ENCODE data around the gene AMFR.
"Not testable (repeated sequence)": the region's sequence is repeated elsewhere in the genome, so short reads cannot be mapped to it uniquely, and the experiment has no call there.

Gene AMFR

DNA sequence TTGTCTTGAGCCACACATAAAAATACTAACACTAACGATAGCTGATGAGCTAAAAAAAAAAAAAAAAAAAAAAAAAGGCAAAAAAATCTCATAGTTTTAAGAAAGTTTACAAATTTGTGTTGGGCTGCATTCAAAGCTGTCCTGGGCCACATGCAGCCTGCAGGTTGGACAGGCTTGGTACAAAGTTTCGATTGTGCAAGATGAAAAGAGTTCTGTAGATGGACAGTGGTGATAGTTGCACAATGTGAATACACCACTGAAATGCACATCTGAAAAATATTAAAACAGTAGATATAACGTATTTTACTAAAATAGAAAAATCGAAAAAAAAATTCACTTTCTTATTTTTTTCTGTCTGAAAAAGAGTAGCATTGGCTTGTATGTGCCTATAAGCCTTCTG, 42.9 kb downstream of the AMFR start:
- DNase-seq (ENCODE audit: low read depth) = no peak
- TF ChIP-seq, protein P1, sequence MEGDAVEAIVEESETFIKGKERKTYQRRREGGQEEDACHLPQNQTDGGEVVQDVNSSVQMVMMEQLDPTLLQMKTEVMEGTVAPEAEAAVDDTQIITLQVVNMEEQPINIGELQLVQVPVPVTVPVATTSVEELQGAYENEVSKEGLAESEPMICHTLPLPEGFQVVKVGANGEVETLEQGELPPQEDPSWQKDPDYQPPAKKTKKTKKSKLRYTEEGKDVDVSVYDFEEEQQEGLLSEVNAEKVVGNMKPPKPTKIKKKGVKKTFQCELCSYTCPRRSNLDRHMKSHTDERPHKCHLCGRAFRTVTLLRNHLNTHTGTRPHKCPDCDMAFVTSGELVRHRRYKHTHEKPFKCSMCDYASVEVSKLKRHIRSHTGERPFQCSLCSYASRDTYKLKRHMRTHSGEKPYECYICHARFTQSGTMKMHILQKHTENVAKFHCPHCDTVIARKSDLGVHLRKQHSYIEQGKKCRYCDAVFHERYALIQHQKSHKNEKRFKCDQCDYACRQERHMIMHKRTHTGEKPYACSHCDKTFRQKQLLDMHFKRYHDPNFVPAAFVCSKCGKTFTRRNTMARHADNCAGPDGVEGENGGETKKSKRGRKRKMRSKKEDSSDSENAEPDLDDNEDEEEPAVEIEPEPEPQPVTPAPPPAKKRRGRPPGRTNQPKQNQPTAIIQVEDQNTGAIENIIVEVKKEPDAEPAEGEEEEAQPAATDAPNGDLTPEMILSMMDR (conservative IDR thresholded peaks at IDR 0.05; ENCODE audit: low read depth, low read length) = no peak

DNA sequence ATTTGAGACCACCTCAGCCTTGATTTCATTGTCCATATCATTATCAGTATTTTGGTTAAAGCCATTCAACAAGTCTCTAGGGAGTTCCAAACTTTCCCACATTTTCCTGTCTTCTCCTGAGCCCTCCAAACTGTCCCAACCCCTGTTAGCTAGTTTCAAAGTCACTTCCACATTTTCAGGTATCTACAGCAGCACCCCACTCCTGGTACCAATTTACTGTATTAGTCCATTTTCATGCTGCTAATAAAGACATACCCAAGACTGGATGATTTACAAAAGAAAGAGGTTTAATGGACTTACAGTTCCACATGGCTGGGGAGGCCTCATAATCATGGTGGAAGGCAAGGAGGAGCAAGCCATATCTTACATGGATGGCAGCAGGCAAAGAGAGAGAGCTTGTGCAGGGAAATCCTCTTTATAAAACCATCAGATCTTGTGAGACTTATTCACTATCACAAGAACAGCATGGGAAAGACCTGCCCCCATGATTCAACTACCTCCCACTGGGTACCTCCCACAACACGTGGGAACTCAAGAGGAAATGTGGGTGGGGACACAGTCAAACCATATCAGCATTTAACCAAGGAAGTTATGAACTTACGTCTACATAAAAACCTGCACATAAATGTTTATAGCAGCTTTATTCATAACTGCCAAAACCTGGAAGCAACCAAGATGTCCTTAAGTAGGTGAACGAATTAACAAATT, 44.4 kb downstream of the AMFR start:
- not testable (repeated sequence) for H3K4me3 ChIP-seq (ENCODE audit: low read length)

More for the DNA sequence above, 42.9 kb downstream of the AMFR start:
- H3K4me3 ChIP-seq (ENCODE audit: low read length) = no peak overlapping the region

DNA sequence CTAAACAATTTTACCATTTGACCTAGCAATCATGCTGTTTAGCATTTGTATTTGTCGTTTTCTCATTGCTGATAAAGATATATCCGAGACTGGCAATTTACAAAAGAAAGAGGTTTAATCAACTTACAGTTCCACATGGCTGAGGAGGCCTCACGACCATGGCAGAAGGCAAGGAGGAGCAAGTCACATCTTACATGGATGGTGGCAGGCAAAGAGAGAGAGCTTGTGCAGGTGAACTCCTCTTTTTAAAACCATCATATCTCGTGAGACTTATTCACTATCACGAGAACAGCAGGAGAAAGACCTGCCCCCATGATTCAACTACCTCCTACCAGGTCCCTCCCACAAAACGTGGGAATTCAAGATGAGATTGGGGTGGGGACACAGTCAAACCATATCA, 46.3 kb downstream of the AMFR start:
- DNase-seq (ENCODE audit: low read depth); H3K4me3 ChIP-seq (ENCODE audit: low read length): not testable (repeated sequence)

More for the DNA sequence above, 44.4 kb downstream of the AMFR start:
- DNase-seq (ENCODE audit: low read depth) = not testable (repeated sequence)

DNA sequence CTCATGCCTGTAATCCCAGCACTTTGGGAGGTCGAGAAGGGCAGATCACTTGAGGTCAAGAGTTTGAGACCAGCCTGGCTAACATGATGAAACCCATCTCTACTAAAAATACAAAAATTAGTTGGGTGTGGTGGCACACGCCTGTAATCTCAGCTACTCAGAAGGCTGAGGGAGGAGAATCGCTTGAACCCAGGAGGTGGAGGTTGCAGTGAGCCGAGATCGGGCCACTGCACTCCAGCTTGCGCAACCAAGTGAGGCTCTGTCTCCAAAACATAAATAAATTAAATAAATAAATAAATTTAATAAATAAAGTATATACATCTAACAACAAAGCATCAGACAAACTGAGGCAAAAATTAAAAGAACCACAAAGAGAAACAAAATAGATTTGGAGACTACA, 49.6 kb downstream of the AMFR start:
- DNase-seq (ENCODE audit: low read depth); H3K4me3 ChIP-seq (ENCODE audit: low read length): not testable (repeated sequence)

DNA sequence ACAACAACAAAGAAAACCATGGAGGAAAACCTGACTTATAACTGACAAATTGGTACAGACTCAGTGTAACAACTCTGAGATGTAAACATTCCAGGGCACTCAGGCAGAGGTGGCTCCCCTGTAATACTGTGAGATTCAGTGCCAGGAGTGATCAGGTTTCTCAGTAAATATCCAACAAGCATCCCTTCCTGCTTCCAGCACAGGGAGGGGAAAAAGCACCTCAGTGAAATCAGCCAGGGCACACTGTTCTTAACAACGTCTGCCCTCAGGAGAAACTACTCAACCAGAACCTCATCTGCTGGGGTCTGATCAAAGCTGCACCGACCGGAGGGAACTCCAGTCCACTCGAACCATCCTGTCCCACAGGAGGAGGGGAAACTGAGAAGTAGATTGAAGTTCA, 52.3 kb downstream of the AMFR start:
- DNase-seq (ENCODE audit: low read depth) = no peak
- TF ChIP-seq, protein P1 (conservative IDR thresholded peaks at IDR 0.05; ENCODE audit: low read depth, low read length) = no peak
- no peak overlapping the region for H3K4me3 ChIP-seq (ENCODE audit: low read length)

DNA sequence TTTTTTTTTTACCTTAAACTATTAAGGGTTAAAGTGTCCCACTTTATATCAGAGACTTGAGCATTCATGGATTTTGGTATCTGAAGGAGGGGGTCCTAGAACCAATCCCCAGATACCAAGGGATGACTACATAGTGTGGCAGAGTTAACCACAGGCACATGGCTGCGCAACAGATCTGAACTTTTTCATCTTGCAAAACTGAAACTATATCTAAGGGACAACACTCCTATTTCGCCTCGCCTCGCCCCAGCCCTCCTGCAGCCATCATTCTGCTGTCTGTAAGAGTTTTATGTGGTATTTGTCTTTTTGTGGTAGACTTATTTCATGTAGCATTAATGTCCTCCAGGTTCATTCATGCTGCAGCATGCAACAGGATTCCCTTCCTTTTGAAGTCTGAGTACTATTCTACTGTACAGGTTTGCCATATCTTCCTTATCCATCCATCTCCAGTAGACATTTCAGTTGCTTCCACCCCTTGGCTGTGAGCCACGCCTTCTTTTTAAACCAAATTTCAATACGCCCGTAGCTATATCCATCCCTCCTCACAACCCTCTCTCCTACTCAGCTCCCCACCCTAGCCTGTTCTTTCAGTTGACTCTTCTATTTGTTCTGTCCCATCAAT, 53.2 kb downstream of the AMFR start:
- DNase-seq (ENCODE audit: low read depth) = no peak
- H3K4me3 ChIP-seq (ENCODE audit: low read length) = no peak overlapping the region
- TF ChIP-seq, protein P1 (conservative IDR thresholded peaks at IDR 0.05; ENCODE audit: low read depth, low read length) = no peak

DNA sequence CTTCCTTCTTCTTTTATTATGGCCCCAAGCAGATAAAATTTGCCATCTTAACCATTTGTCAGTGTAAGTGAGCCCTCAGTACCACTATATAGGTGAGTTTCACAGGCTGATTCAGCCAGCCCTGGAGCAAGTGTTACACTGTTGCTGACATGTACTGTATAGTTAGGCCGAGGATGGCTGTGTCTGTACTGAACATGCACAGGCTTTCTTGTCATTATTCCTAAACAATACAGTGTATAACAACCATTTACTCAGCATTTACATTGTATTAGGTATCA, 53.7 kb downstream of the AMFR start:
- TF ChIP-seq, protein P1 (conservative IDR thresholded peaks at IDR 0.05; ENCODE audit: low read depth, low read length) = no peak
- DNase-seq (ENCODE audit: low read depth) = no peak
- no peak overlapping the region for H3K4me3 ChIP-seq (ENCODE audit: low read length)

DNA sequence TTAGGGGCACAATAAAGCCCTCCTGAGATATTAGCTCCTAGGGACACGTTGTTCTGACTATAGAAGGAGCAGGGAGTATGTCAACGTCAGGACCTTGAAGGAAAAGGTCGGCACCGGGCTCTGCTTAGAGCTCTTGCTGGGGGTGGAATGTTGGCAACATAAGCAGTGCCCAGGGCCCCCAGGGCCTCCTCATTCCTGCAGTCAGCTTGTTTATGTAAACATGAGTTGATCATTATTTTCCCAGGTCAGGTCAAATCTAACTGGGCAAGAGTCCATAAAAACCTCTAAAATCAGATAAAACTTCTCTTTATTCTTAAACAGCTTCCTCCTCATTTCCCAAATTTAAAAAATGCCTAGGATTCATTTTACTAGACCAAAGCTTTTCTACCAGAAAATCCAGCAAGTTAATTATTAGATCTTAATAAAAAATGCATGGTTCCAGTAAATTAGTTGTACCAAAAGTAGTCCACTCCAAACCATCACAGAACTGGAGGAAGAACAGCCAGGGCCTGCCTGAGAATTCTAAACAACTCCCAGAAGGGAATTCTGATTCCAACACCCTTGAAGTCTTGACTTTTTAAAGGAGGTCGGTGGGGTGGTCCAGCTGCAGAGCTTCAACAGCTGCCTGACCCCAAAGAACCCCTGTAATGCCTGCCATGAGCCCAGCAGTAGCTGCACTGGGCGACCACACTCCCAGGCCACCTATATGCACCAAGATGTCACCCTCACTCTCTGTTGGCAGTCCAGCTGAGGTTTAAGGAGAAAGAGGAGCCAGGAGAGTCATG, 54.3 kb downstream of the AMFR start:
- no peak for DNase-seq (ENCODE audit: low read depth)
- no peak overlapping the region for H3K4me3 ChIP-seq (ENCODE audit: low read length)
- TF ChIP-seq, protein P1 (conservative IDR thresholded peaks at IDR 0.05; ENCODE audit: low read depth, low read length) = no peak

Data from retinal pigment epithelial cell (primary cell).